GM19468 (cell line): ENCODE measurements around the gene DUOX1.

Experiments used
- ATAC-seq: cut with Tn5 transposase; IDR thresholded peaks from one replicate; pipeline ENCODE4 v1.9.1; 2021; ENCODE audit warnings: mild to moderate bottlenecking, moderate library complexity, moderate number of reproducible peaks; ENCODE audit not compliant: unreplicated experiment; ENCODE audit errors: extremely low read depth

DUOX1 gene

GRCh38 chr15:45185069-45185779 is 55.4 kb downstream of the DUOX1 start:
- ATAC-seq, result no peak

GRCh38 chr15:45185903-45186770 is 56.3 kb downstream of the DUOX1 start:
- no peak for ATAC-seq

DNA sequence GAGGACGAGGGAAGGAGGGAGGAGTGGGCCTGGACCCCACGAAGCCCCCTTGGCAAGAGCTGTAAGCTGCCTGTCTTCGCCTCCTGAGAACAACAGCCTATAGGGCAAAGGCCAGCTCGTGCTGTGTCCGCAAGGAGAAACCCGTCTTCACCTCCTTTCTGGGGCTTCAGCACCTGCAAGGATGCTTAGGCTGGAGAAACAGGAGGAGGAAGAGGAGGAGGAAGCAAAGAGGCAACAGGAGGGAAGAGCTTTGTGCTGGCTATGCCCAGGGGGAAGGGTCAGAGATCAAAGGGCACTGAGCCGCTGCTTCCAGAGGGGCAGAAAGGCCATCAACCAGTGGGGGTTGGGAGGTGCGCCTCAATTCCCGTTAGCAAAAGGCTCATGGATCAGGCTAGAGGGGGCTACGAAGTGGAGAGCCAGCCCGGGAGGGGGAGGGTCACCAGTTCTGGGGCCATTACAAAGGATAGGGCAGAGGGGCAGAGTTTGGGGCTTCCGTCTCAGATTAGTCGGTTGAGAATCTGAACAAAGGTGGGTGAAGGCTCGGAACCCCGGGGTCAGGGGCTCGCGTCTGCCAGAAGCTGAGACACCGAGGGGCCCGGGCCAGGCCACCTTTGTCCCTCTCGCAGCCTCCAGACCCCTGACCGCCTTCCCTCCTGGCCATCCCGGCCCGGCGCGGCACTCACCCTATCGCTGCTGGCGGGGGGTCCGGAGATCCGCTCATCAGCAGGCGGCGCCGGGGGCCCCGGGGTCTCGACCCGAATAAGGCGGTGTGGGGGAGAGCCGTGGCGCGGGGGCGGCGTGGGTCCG is 57.2 kb downstream of the DUOX1 start:
- ATAC-seq, result no peak

DNA sequence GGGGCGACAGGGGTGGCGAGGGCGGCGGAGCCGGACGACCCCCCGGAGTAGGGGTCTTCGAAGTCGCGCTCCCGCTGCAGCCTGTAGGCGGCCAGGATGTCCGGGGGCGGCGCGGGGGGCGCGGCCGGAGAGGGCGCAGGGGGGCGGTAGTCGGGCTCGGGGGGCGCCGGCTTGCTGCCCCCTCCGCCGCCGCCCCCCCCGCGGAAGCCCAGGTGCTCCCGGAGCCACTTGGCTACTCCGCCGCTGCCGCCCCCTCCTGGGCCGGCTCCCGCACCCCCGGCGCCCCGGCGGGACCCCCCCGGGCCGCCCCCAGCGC is 57.7 kb downstream of the DUOX1 start:
- no peak for ATAC-seq

DNA sequence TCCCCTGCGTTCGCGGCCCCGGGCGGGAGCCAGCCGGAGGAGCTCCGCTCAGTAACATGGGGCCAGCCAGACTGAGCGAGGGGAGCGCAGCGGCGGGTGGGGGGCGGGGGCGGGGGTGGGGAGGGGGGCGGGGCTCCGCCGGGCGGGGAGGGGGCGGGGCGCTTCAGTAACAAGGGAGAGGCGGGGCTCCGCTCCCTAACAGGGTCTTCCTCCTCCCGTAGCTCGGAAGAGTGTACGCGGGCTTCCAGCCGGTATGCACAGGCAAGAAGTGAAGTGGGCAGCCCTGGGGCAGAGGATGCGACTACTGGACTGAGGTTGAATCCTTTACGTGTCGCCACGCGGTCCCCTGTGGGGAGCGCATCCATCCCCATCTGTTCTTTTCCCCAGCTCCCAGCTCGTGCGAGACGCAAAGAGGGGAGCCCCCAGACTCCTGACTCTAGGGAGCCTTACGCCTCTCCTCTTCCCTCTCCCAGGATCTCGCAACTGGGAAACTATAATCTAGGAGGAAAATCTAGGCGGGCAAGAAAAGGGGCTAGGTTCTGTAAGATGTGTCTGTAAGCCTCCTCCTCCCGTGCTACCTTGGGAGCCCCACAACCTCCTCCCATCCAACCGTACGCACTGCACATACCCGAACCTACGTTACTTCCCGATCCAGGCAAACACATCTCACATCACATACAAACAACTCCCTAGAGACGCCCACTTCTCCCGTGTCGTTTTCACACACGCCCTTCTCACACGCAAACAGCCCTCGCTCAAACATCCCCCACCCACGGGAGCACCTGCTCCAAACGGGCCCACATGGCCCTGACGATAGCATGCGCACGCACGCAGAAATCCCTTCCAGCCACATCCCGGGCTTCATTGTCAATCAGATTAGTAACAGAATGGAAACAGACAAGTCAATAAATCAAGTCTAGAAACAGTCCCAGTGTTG is 58.4 kb downstream of the DUOX1 start, which contains the start of gene SHF:
Gene SHF, minus strand, starts transcription at position 73 of the 937 bp plus-strand sequence. Its CDS starts 15 bp downstream, at position 58.
- ATAC-seq, result no peak

GRCh38 chr15:45197512-45197911 is 67.7 kb downstream of the DUOX1 start:
- ATAC-seq, result no peak

GRCh38 chr15:45198337-45199135 is 68.7 kb downstream of the DUOX1 start:
- ATAC-seq, result peak; percentile 18

- ATAC-seq, result no peak
Measured at GRCh38 chr15:45199136-45199810, 69.5 kb downstream of the DUOX1 start.

GRCh38 chr15:45200001-45200798 is 70.4 kb downstream of the DUOX1 start:
- peak; percentile 32 for ATAC-seq

- no peak for ATAC-seq
Measured at GRCh38 chr15:45200799-45201556, 71.2 kb downstream of the DUOX1 start.

GRCh38 chr15:45201557-45201859 is 71.7 kb downstream of the DUOX1 start:
- no peak for ATAC-seq

- no peak for ATAC-seq
Measured at GRCh38 chr15:45201869-45202268, 72.1 kb downstream of the DUOX1 start.

- ATAC-seq, result no peak
Measured at GRCh38 chr15:45203182-45203581, 73.4 kb downstream of the DUOX1 start.

GRCh38 chr15:45205192-45205591 is 75.4 kb downstream of the DUOX1 start:
- ATAC-seq, result no peak

DNA sequence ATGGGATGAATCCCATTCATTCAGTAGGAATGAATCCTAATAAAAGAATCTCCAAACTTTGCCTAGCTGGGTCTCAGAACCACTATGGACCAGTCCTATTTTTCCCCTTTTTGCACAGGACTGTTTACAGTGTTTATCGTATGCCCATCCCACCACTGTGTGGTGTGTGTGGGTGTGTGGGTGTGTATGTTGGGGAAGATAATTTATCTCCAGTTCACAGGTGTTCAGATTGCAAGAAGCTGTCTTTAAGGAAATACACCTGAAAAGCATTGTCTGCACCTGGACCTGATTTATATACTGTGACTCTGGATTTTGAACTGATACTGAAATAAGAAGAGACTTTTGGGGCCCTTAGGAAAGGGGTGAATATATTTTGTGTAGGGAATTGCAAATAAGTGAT is 82.7 kb downstream of the DUOX1 start:
- ATAC-seq, result no peak
